ENCODE measurements around the gene XPC.
"Not testable (repeated sequence)": the region's sequence is repeated elsewhere in the genome, so short reads cannot be mapped to it uniquely, and the experiment has no call there.

Gene XPC

DNA sequence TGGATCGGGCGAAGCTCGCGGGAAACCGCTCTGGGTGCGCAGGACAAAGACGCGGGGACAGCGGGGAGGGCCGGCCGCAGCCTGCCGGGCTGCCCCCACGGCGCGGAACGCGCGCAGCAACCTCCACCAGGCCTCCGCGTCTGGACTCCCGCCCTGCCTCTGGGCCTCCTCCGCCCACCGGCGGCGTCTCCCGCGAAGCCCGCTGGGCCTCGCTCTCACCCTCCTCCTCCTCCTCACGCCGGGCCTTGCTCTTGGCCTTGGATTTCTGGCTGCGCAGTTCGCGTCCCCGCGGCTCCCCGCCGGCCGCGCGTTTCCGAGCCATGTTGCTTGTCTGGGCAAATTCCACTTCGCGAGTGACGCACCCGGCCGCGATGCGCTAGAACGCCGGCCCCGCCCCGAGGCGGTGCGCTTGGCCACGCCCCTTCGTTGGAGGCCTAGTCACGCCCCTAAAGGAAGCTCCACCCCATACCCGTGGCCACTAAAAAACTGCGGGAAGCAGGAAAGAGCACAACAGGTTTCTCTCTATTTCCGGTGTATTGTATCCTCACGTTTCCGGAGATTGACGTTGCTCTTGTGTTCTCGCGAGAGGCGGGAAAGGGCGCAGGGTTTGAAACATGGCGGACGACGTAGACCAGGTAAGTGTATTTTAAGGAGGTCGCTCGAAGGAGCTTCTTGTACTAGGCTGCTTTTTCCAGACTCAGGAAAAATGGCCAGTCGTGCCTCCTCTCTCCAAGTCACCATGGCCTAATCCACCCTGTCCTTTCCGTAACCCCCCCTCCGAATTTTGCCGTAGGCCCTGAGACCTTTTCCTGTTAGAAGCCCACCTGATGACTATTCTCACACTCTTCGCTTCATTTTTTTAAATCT lies at the start of gene XPC, which contains the start of gene LSM3:
Gene XPC, minus strand, starts transcription at position 355 of the 867 bp plus-strand sequence. Its CDS starts 33 bp downstream, at position 322.
Gene LSM3, plus strand, starts transcription at position 571 of the 867 bp plus-strand sequence. Its CDS starts 44 bp downstream, at position 615.
- TF ChIP-seq, protein P1, sequence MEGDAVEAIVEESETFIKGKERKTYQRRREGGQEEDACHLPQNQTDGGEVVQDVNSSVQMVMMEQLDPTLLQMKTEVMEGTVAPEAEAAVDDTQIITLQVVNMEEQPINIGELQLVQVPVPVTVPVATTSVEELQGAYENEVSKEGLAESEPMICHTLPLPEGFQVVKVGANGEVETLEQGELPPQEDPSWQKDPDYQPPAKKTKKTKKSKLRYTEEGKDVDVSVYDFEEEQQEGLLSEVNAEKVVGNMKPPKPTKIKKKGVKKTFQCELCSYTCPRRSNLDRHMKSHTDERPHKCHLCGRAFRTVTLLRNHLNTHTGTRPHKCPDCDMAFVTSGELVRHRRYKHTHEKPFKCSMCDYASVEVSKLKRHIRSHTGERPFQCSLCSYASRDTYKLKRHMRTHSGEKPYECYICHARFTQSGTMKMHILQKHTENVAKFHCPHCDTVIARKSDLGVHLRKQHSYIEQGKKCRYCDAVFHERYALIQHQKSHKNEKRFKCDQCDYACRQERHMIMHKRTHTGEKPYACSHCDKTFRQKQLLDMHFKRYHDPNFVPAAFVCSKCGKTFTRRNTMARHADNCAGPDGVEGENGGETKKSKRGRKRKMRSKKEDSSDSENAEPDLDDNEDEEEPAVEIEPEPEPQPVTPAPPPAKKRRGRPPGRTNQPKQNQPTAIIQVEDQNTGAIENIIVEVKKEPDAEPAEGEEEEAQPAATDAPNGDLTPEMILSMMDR (IDR thresholded peaks at IDR 0.05; ENCODE audit: low read depth, low read length): no peak
- in situ Hi-C loops (cut with HindIII; ENCODE audit: low sequenced_read_pairs): no loop called here
- H3K4me3 ChIP-seq (ENCODE audit: low read depth, low read length): peak within 1 kb of the TSS; percentile 95
- peak; percentile 99 for DNase-seq (ENCODE audit: low read depth, low spot score)

DNA sequence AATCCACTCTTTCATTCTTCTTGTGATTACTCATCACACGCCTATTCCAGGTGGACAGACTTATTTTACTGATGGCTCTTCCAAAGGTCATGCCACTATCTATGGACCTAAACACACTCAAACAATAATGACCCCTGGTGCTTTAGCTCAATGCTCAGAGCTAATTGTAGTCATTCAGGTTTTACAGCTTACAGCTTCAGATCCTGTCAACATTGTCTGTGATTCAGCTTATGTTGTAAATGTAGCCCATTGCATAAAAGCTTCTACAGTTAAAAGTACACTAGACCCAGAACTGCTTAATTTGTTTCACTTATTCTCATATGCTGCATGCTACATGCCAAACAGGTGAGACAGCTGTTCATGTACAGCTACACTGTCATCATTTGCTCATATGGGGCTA lies 49.5 kb upstream of the XPC start:
- TF ChIP-seq, protein P1 (IDR thresholded peaks at IDR 0.05; ENCODE audit: low read depth, low read length): no peak
- no peak for DNase-seq (ENCODE audit: low read depth, low spot score)
- in situ Hi-C loops (cut with HindIII; ENCODE audit: low sequenced_read_pairs): no loop called here

DNA sequence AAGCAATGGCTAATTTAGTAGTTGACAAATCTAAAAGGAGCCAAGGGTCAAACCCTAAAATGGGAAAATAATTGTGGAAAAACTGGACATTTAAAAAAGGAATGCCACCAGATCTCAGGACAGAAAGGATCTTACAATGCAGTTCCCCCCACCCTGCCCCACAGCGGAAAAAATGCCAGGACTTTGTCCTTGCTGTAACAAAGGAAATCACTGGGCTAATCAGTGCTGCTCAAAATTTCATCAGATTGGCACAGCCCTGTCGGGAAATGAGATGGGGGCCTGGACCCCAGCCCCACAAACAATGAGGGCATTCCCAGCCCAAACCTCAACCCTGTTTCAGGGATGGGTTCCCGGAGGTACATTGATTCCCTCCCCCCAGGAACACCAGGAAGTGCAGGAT lies 48.0 kb upstream of the XPC start:
- DNase-seq (ENCODE audit: low read depth, low spot score); in situ Hi-C loops (cut with HindIII; ENCODE audit: low sequenced_read_pairs); H3K4me3 ChIP-seq (ENCODE audit: low read depth, low read length): not testable (repeated sequence)

More for the DNA sequence above, 49.5 kb upstream of the XPC start:
- no peak overlapping the region for H3K4me3 ChIP-seq (ENCODE audit: low read depth, low read length)

DNA sequence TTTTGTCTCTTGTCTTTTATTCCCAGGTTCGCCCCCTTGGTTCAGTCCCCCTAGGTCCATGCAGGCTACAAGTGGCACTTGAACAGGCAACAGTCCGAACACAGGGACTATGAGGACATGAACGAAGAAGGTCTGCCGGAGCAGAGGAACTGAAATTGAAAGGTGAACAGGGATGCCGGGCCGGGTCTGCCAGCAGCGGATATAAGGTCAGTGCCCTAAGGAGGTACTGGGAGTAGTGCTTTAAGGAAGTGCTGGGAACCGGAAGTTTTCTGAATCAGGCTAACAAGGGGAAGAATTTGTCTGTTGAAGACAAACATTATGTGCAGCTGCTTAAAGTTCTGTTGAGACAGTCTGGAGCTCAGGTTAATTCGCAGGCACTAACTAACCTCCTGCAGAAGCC lies 47.0 kb upstream of the XPC start:
- DNase-seq (ENCODE audit: low read depth, low spot score): no peak
- TF ChIP-seq, protein P1 (IDR thresholded peaks at IDR 0.05; ENCODE audit: low read depth, low read length): no peak
- H3K4me3 ChIP-seq (ENCODE audit: low read depth, low read length): no peak overlapping the region
- in situ Hi-C loops (cut with HindIII; ENCODE audit: low sequenced_read_pairs): no loop called here

DNA sequence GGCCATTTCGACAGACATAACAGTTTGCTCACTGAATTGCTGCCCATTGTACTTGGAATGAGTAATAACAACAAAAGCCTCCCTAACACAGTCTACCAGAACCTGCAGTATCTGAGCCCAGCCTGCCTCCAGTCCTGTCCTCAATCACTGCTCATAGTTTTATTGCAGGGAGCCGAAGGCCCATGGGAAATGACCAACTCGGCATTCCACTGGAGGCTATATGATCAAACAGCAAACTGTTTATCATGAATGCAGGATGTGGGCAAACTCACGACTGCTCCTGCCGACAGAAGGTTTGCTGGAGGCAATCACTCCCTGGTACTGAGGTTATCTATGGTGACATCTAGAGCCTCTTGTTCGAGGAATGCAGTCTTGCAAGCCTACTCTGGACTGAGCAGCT lies 46.5 kb upstream of the XPC start:
- DNase-seq (ENCODE audit: low read depth, low spot score): no peak
- TF ChIP-seq, protein P1 (IDR thresholded peaks at IDR 0.05; ENCODE audit: low read depth, low read length): no peak
- no peak overlapping the region for H3K4me3 ChIP-seq (ENCODE audit: low read depth, low read length)
- in situ Hi-C loops (cut with HindIII; ENCODE audit: low sequenced_read_pairs): no loop called here

DNA sequence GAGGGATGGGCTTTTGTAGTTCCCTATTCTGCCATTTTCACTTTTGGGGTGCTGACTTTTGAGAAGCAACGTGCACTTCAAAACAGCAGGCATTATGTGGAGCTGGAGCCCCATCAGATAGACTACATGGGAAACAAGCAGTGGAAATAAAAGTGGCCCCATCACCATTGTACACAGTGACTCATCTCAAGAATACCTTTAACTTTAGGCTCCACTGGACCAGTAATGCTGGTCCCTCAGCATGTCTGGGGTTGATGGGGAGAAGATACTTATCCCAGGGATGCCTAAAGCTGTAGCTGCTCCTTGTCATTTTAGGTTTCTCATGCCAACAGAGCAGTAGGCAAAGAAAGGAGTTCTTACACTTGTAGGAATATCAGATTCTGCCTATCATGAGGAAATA lies 45.2 kb upstream of the XPC start:
- no peak overlapping the region for H3K4me3 ChIP-seq (ENCODE audit: low read depth, low read length)
- in situ Hi-C loops (cut with HindIII; ENCODE audit: low sequenced_read_pairs): no loop called here
- no peak for DNase-seq (ENCODE audit: low read depth, low spot score)
- TF ChIP-seq, protein P1 (IDR thresholded peaks at IDR 0.05; ENCODE audit: low read depth, low read length): no peak

DNA sequence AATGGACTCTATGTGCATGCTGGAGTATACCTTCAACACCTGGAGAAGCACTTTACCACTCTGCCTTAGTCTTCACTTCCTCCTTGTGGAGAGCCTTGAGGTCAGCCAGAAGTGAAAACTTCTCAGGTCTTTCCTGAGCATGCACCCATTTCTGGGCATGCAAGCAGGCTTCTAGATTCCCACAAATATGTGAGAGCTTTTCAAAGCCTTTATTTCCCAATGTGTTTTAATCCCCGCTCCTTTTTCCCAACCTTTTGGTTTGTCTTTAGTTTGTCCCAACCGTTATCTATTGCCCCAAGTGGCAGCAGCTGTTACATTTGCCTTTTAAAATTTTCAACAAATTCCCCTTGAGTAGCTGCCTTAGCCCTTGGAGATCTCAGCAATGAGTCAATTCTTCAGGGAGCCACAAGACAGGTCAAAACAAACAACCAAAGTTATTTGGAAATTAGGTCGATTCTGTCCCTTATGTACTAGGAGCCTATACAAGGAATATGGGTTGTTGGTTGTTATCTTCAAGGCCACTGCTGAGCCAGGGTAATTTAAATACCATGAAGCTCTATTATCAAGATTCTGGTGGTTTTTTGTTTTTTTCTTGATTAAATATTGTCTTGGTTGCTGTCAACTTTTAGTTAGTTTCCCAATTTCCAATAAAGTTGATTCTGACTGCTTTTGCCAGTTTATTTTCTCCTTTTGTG lies 44.6 kb upstream of the XPC start:
- no peak for DNase-seq (ENCODE audit: low read depth, low spot score)
- TF ChIP-seq, protein P1 (IDR thresholded peaks at IDR 0.05; ENCODE audit: low read depth, low read length): no peak
- in situ Hi-C loops (cut with HindIII; ENCODE audit: low sequenced_read_pairs): no loop called here
- H3K4me3 ChIP-seq (ENCODE audit: low read depth, low read length): no peak overlapping the region
